ENCODE data around the gene ITIH3.

GRCh38 chr3:52824037-52824436 is 29.4 kb downstream of the ITIH3 start:
- TF ChIP-seq POLR2A (IDR thresholded peaks at IDR 0.05; ENCODE audit: low read depth, low read length) = no peak
- no peak for TF ChIP-seq TAF1 (IDR thresholded peaks at IDR 0.05; ENCODE audit: low read depth, low read length)
- no peak for TF ChIP-seq PAX5 (IDR thresholded peaks at IDR 0.05; ENCODE audit: insufficient read depth, low read length, severe bottlenecking)
- no peak for TF ChIP-seq POLR2AphosphoS5 (IDR thresholded peaks at IDR 0.05; ENCODE audit: low read depth, low read length)
- no peak for TF ChIP-seq SPI1 (IDR thresholded peaks at IDR 0.05; ENCODE audit: low read depth, low read length)

Data from GM12891 (cell line).